Osteoblast (primary cell): ENCODE data around the gene PARD6G. TPM values are rescaled to one million over a fixed set of nuclear protein-coding genes. Genes with fewer than 3 reads are reported as not detected.
A peak's percentile ranks its signal among the peaks of the same experiment; 100 is the strongest.

Experiments
- DNase-seq: peaks from one replicate; pipeline ENCODE4 v3.0.0; 2011; ENCODE audit warnings: low spot score, mixed read lengths; ENCODE audit not compliant: insufficient read length; ENCODE audit errors: missing footprints
- H2AFZ ChIP-seq: 2 replicates; pipeline ENCODE4 v1.6.0; 2011; ENCODE audit warnings: mild to moderate bottlenecking, low read length
- H3K27ac ChIP-seq: 2 replicates; pipeline ENCODE4 v1.5.1; 2011; ENCODE audit warnings: mild to moderate bottlenecking, low read depth, low read length, moderate library complexity
- H3K27me3 ChIP-seq: 2 replicates; pipeline ENCODE4 v1.6.0; 2012; ENCODE audit warnings: mild to moderate bottlenecking, control low read depth, inconsistent platforms, low read length, moderate library complexity; ENCODE audit not compliant: insufficient read depth
- H3K36me3 ChIP-seq: 2 replicates; pipeline ENCODE4 v1.5.1; 2011; ENCODE audit warnings: mild to moderate bottlenecking, low read length, control low read depth, moderate library complexity; ENCODE audit not compliant: insufficient read depth
- H3K4me1 ChIP-seq: 2 replicates; pipeline ENCODE4 v1.5.1; 2011; ENCODE audit warnings: mild to moderate bottlenecking, low read length, control low read depth, moderate library complexity; ENCODE audit not compliant: insufficient read depth
- H3K4me2 ChIP-seq: 2 replicates; pipeline ENCODE4 v1.6.0; 2011; ENCODE audit warnings: mild to moderate bottlenecking, low read length; ENCODE audit not compliant: insufficient read depth
- H3K4me3 ChIP-seq: fragments of 200-600 bp; sonication (generic); 3 replicates; pipeline ENCODE4 v1.5.1; 2012; ENCODE audit warnings: mild to moderate bottlenecking, low read length, inconsistent platforms; ENCODE audit not compliant: insufficient read depth
- H3K79me2 ChIP-seq: 2 replicates; pipeline ENCODE4 v1.6.0; 2012; ENCODE audit warnings: mild to moderate bottlenecking, low read length, control low read depth, inconsistent platforms; ENCODE audit not compliant: insufficient read depth
- H3K9me3 ChIP-seq: 2 replicates; pipeline ENCODE4 v1.5.1; 2011; ENCODE audit warnings: low read depth, low read length, control low read depth
- H4K20me1 ChIP-seq: 2 replicates; pipeline ENCODE4 v1.6.0; 2012; ENCODE audit warnings: mild to moderate bottlenecking, low read length, control low read depth; ENCODE audit not compliant: insufficient read depth
- CTCF ChIP-seq: IDR thresholded peaks from 2 replicates; pipeline ENCODE4 v1.5.1; 2011; ENCODE audit warnings: mild to moderate bottlenecking, low read depth, low read length, moderate library complexity; ENCODE audit errors: extremely low read depth
- total RNA-seq: library from RNA; depleted of rRNA; stranded (reverse); fragments of >200 nt; gene quantifications from 2 replicates; pipeline ENCODE4 v1.2.3, GENCODE V29; 2012

Gene PARD6G
- total RNA-seq, 1 donor = 2.2 TPM

- no peak overlapping the region for H3K4me2 ChIP-seq
- no peaks in the 10 kb centered on the region for H4K20me1 ChIP-seq
Measured at GRCh38 chr18:80198994-80199748, 48.1 kb downstream of the PARD6G start.

DNA sequence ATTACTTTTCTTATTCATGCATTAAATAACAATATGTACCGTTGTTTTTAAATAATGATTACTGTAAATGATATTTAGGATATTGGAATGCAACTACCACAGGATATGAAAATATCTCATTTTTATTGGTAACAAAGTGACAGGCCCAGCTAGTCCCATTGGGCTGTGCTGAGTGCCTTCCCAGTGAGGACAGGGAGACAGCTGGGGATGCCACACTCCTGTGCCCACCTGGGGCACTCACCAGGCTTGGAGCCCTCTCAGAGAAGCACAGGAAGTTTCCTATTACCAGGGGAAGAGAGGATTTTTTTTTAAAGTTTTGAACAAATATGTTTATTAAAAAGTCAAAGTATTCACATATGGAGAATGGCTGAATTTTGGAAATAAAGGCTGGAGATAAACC lies 48.9 kb downstream of the PARD6G start:
- no peak overlapping the region for H3K4me2 ChIP-seq
- H3K79me2 ChIP-seq = no peaks in the 10 kb centered on the region
- DNase-seq = no peak
- no peak for TF ChIP-seq CTCF
- H3K36me3 ChIP-seq = no peaks in the 10 kb centered on the region
- H3K4me3 ChIP-seq = no peak overlapping the region
- peaks cover 8% of the 10 kb centered on the region for H3K4me1 ChIP-seq
- H3K27me3 ChIP-seq = peaks cover 9% of the 10 kb centered on the region
- no peak overlapping the region for H3K27ac ChIP-seq
- no peaks in the 10 kb centered on the region for H4K20me1 ChIP-seq
- no peaks in the 10 kb centered on the region for H3K9me3 ChIP-seq
- H2AFZ ChIP-seq = no peak overlapping the region

More at GRCh38 chr18:80198994-80199748, 48.1 kb downstream of the PARD6G start:
- no peaks in the 10 kb centered on the region for H3K79me2 ChIP-seq
- no peak overlapping the region for H3K4me3 ChIP-seq
- no peak for DNase-seq
- H3K36me3 ChIP-seq = no peaks in the 10 kb centered on the region
- peaks cover 9% of the 10 kb centered on the region for H3K27me3 ChIP-seq
- no peak overlapping the region for H3K27ac ChIP-seq
- TF ChIP-seq CTCF = no peak
- no peaks in the 10 kb centered on the region for H3K9me3 ChIP-seq
- no peak overlapping the region for H2AFZ ChIP-seq
- peaks cover 8% of the 10 kb centered on the region for H3K4me1 ChIP-seq

DNA sequence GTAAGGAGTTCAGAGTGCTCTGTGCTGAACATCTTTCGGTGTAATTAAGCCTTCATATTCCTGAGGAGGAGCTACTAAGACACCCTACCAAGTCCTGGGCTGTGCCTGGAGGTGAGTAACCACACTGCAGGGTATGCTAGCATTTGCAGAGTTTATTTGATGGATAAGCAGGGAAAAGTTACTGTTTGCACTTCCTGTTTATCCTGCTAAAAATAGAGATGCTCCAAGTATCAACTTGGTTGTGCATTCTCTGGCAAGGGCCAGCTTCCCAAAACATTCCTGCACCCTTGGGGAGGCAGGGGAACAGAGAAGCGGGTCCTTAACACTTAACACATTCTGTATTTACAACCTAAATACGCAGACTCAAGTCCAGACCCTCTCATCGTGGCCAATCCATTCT lies 49.8 kb downstream of the PARD6G start:
- no peak overlapping the region for H3K4me2 ChIP-seq
- H3K27ac ChIP-seq = no peak overlapping the region
- no peaks in the 10 kb centered on the region for H3K9me3 ChIP-seq
- no peaks in the 10 kb centered on the region for H4K20me1 ChIP-seq
- H3K36me3 ChIP-seq = no peaks in the 10 kb centered on the region
- peaks cover 7% of the 10 kb centered on the region for H3K4me1 ChIP-seq
- DNase-seq = peak; percentile 37
- H3K79me2 ChIP-seq = no peaks in the 10 kb centered on the region
- H2AFZ ChIP-seq = no peak overlapping the region
- no peak for TF ChIP-seq CTCF
- peaks cover 9% of the 10 kb centered on the region for H3K27me3 ChIP-seq
- H3K4me3 ChIP-seq = no peak overlapping the region

GRCh38 chr18:80196528-80197320 lies 50.6 kb downstream of the PARD6G start:
- no peak overlapping the region for H3K27ac ChIP-seq
- peaks cover 9% of the 10 kb centered on the region for H3K27me3 ChIP-seq
- no peaks in the 10 kb centered on the region for H3K79me2 ChIP-seq
- no peaks in the 10 kb centered on the region for H3K4me1 ChIP-seq
- H3K4me3 ChIP-seq = no peak overlapping the region
- no peaks in the 10 kb centered on the region for H3K36me3 ChIP-seq
- no peak for TF ChIP-seq CTCF
- peak overlapping the region; percentile 34 for H3K4me2 ChIP-seq
- H3K9me3 ChIP-seq = no peaks in the 10 kb centered on the region
- H4K20me1 ChIP-seq = no peaks in the 10 kb centered on the region
- H2AFZ ChIP-seq = no peak overlapping the region
- peak; percentile 74 for DNase-seq
